Measurements from ENCODE around the gene LGALS1. TPM values are rescaled to one million over a fixed set of nuclear protein-coding genes. Genes with fewer than 3 reads are reported as not detected.
A peak's percentile ranks its signal among the peaks of the same experiment; 100 is the strongest.

LGALS1 gene
- total and polyA plus RNA-seq, 4 donors = 35.6 to 138 (median 91.6) TPM

- no peak overlapping the region for H3K27ac ChIP-seq (ENCODE audit: low read depth in 1 of 2, low read length in 2 of 2)
- no peak for DNase-seq (ENCODE audit: low spot score)
- TF ChIP-seq TAF1 (conservative IDR thresholded peaks at IDR 0.05) (no peak), HNF4A (conservative IDR thresholded peaks at IDR 0.05) (no peak), NR2F2 (IDR thresholded peaks at IDR 0.05) (no peak), GABPA (IDR thresholded peaks at IDR 0.05 in 1 of 2, conservative IDR thresholded peaks at IDR 0.05 in 1 of 2) (no peak), ZBTB33 (IDR thresholded peaks at IDR 0.05) (no peak), FOXA2 (IDR thresholded peaks at IDR 0.05) (no peak), ATF3 (IDR thresholded peaks at IDR 0.05) (no peak), HNF4G (IDR thresholded peaks at IDR 0.05) (no peak), FOXA1 (IDR thresholded peaks at IDR 0.05) (no peak), RAD21 (IDR thresholded peaks at IDR 0.05) (no peak)
- TF ChIP-seq, protein P1, sequence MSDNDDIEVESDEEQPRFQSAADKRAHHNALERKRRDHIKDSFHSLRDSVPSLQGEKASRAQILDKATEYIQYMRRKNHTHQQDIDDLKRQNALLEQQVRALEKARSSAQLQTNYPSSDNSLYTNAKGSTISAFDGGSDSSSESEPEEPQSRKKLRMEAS (IDR thresholded peaks at IDR 0.05) = no peak
- TF ChIP-seq, protein P2, sequence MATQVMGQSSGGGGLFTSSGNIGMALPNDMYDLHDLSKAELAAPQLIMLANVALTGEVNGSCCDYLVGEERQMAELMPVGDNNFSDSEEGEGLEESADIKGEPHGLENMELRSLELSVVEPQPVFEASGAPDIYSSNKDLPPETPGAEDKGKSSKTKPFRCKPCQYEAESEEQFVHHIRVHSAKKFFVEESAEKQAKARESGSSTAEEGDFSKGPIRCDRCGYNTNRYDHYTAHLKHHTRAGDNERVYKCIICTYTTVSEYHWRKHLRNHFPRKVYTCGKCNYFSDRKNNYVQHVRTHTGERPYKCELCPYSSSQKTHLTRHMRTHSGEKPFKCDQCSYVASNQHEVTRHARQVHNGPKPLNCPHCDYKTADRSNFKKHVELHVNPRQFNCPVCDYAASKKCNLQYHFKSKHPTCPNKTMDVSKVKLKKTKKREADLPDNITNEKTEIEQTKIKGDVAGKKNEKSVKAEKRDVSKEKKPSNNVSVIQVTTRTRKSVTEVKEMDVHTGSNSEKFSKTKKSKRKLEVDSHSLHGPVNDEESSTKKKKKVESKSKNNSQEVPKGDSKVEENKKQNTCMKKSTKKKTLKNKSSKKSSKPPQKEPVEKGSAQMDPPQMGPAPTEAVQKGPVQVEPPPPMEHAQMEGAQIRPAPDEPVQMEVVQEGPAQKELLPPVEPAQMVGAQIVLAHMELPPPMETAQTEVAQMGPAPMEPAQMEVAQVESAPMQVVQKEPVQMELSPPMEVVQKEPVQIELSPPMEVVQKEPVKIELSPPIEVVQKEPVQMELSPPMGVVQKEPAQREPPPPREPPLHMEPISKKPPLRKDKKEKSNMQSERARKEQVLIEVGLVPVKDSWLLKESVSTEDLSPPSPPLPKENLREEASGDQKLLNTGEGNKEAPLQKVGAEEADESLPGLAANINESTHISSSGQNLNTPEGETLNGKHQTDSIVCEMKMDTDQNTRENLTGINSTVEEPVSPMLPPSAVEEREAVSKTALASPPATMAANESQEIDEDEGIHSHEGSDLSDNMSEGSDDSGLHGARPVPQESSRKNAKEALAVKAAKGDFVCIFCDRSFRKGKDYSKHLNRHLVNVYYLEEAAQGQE (IDR thresholded peaks at IDR 0.05) = no peak
- H3K27me3 ChIP-seq (ENCODE audit: control insufficient read depth in 4 of 4, insufficient read depth in 4 of 4, low read length in 3 of 4) = no peaks in the 10 kb centered on the region
- peaks cover 0 to 6% (median under 1%) of the 10 kb centered on the region in 4 donors for H3K4me1 ChIP-seq (ENCODE audit: control insufficient read depth in 4 of 4, insufficient read depth in 4 of 4, low read length in 3 of 4)
- H3K9ac ChIP-seq (ENCODE audit: low read depth in 1 of 2, low read length in 2 of 2) = no peak overlapping the region
- H3K36me3 ChIP-seq (ENCODE audit: control insufficient read depth in 4 of 4, insufficient read depth in 3 of 4, low read depth in 1 of 4, low read length in 3 of 4) = peaks cover 0 to 3% (median 0%) of the 10 kb centered on the region in 4 donors
- no peak overlapping the region for H3K4me3 ChIP-seq (ENCODE audit: low read depth in 1 of 3, low read length in 3 of 3)
- H3K9me3 ChIP-seq (ENCODE audit: control insufficient read depth in 4 of 4, low read length in 3 of 4) = no peaks in the 10 kb centered on the region
- WGBS = 93% methylated on average over 3 of the region's 3 CpGs
Measured at GRCh38 chr22:37705205-37705604, 29.8 kb downstream of the LGALS1 start.

GRCh38 chr22:37708580-37709444 lies 33.4 kb downstream of the LGALS1 start:
- whole genome bisulfite sequencing = 79% methylated on average over 25 of the region's 25 CpGs
- H3K9me3 ChIP-seq (ENCODE audit: control insufficient read depth in 4 of 4, low read length in 3 of 4) = no peaks in the 10 kb centered on the region
- peaks cover 0 to 2% (median under 1%) of the 10 kb centered on the region in 4 donors for H3K4me1 ChIP-seq (ENCODE audit: control insufficient read depth in 4 of 4, insufficient read depth in 4 of 4, low read length in 3 of 4)
- no peaks in the 10 kb centered on the region for H3K27me3 ChIP-seq (ENCODE audit: control insufficient read depth in 4 of 4, insufficient read depth in 4 of 4, low read length in 3 of 4)
- TF ChIP-seq SP1 (IDR thresholded peaks at IDR 0.05) (no peak), NR2F2 (IDR thresholded peaks at IDR 0.05) (peak; percentile 80), RXRA (IDR thresholded peaks at IDR 0.05) (peak; percentile 53 to 66)
- H3K27ac ChIP-seq (ENCODE audit: low read depth in 1 of 2, low read length in 2 of 2) = peak overlapping the region in 1 of 2 donors; percentile 20
- no peak overlapping the region for H3K9ac ChIP-seq (ENCODE audit: low read depth in 1 of 2, low read length in 2 of 2)
- no peak overlapping the region for H3K4me3 ChIP-seq (ENCODE audit: low read depth in 1 of 3, low read length in 3 of 3)
- H3K36me3 ChIP-seq (ENCODE audit: control insufficient read depth in 4 of 4, insufficient read depth in 3 of 4, low read depth in 1 of 4, low read length in 3 of 4) = no peaks in the 10 kb centered on the region
- no peak for DNase-seq (ENCODE audit: low spot score)
